Ascending aorta (tissue), 2 donors: ENCODE data around the gene EMC8. TPM values are rescaled to one million over a fixed set of nuclear protein-coding genes. Genes with fewer than 3 reads are reported as not detected.
"Not testable (repeated sequence)": the region's sequence is repeated elsewhere in the genome, so short reads cannot be mapped to it uniquely, and the experiment has no call there.

Experiments used
- DNase-seq, 2 donors: peaks; one replicate each; pipeline ENCODE4 v3.0.0-alpha.2; 2019; ENCODE audit warnings: low spot score in 2 of 2
- H3K27ac ChIP-seq, 2 donors: fragments of 200-600 bp; sonication (generic); one replicate each; pipeline ENCODE4 v1.5.1; 2016 to 2017; ENCODE audit warnings: mild to moderate bottlenecking in 1 of 2
- H3K27me3 ChIP-seq: fragments of 200-600 bp; sonication (generic); one replicate; pipeline ENCODE4 v1.5.1; 2017
- H3K36me3 ChIP-seq, 2 donors: fragments of 200-600 bp; sonication (generic); one replicate each; pipeline ENCODE4 v1.5.1; 2016
- H3K4me1 ChIP-seq, 2 donors: fragments of 200-600 bp; sonication (generic); one replicate each; pipeline ENCODE4 v1.5.1; 2016 to 2017; ENCODE audit warnings: mild to moderate bottlenecking in 1 of 2
- H3K4me3 ChIP-seq, 2 donors: fragments of 200-600 bp; sonication (generic); one replicate each; pipeline ENCODE4 v1.5.1; 2016 to 2017; ENCODE audit warnings: mild to moderate bottlenecking in 1 of 2
- H3K9me3 ChIP-seq, 2 donors: fragments of 200-600 bp; sonication (generic); one replicate each; pipeline ENCODE4 v1.5.1; 2016
- intact Hi-C: fragments of 100-400 bp; cut with DNase I; formaldehyde crosslinking; loops from one replicate; pipeline ENCODE4 v1.15.1; 2023
- total RNA-seq: library from RNA; depleted of rRNA; stranded (reverse); fragments of >200 nt; gene quantifications from one replicate; pipeline ENCODE4 v1.1.0, GENCODE V29; 2016
- TF ChIP-seq, protein P1 (sequence below), 3 experiments: fragments of 200-600 bp in 2 of 3; fragments of 450-650 bp in 1 of 3; sonication (generic) in 2 of 3; IDR thresholded peaks; one replicate each; pipeline ENCODE4 v1.5.1; 2016 to 2019; ENCODE audit warnings: antibody characterized with exemption in 3 of 3, mild to moderate bottlenecking in 1 of 3, moderate library complexity in 1 of 3

Gene EMC8
- total RNA-seq, 1 donor from 2014 or later = 11.9 TPM

DNA sequence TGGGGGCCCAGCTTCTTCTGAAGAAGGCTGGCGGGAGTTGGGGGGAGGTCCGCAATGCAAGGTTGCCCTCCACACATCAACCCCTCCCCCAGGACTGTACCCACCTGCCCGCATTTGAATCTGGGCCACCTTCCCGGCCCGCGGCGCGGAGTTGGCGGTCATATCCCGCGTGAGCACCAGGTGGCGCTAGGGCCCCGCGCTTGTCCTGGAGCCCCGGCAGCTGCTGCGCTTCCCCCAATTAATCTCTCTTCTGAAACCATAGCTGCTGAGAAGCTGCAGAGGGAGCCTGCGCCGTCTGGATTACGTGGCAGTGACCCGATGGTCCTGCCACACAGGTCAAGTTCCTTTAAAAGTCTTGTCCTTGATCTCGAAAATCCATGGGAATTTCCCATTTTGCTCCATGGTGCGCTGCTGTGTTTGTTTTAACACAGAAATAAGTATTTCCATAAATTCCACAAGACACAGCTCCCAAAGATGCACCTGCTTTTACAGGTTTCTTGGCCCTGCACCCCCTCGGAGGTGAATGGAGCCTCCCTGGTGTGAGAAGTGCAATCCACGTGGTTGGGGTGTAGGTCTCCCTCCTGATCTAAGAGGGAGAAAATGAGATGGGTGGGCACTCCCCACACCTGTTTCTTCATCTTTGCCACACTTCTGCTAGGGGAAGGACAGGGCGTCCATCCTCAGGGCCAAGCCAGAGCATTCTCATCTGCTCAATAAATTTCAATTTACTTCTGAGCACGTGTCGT, 22.2 kb upstream of the EMC8 start:
- no peaks in the 10 kb centered on the region for H3K9me3 ChIP-seq
- no peak overlapping the region for H3K27ac ChIP-seq
- TF ChIP-seq, protein P1, sequence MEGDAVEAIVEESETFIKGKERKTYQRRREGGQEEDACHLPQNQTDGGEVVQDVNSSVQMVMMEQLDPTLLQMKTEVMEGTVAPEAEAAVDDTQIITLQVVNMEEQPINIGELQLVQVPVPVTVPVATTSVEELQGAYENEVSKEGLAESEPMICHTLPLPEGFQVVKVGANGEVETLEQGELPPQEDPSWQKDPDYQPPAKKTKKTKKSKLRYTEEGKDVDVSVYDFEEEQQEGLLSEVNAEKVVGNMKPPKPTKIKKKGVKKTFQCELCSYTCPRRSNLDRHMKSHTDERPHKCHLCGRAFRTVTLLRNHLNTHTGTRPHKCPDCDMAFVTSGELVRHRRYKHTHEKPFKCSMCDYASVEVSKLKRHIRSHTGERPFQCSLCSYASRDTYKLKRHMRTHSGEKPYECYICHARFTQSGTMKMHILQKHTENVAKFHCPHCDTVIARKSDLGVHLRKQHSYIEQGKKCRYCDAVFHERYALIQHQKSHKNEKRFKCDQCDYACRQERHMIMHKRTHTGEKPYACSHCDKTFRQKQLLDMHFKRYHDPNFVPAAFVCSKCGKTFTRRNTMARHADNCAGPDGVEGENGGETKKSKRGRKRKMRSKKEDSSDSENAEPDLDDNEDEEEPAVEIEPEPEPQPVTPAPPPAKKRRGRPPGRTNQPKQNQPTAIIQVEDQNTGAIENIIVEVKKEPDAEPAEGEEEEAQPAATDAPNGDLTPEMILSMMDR (IDR thresholded peaks at IDR 0.05) = peak; percentile 92 to 96 (median 96)
- intact Hi-C loops = loop anchor here (2.0 kb wide), 3 partner anchors 165 to 697 kb away; no protein-coding TSS in a partner anchor
- H3K36me3 ChIP-seq = no peaks in the 10 kb centered on the region
- no peak overlapping the region for H3K4me3 ChIP-seq
- H3K27me3 ChIP-seq = no peaks in the 10 kb centered on the region
- DNase-seq = peak in 1 of 2 donors; percentile 81
- no peaks in the 10 kb centered on the region for H3K4me1 ChIP-seq

DNA sequence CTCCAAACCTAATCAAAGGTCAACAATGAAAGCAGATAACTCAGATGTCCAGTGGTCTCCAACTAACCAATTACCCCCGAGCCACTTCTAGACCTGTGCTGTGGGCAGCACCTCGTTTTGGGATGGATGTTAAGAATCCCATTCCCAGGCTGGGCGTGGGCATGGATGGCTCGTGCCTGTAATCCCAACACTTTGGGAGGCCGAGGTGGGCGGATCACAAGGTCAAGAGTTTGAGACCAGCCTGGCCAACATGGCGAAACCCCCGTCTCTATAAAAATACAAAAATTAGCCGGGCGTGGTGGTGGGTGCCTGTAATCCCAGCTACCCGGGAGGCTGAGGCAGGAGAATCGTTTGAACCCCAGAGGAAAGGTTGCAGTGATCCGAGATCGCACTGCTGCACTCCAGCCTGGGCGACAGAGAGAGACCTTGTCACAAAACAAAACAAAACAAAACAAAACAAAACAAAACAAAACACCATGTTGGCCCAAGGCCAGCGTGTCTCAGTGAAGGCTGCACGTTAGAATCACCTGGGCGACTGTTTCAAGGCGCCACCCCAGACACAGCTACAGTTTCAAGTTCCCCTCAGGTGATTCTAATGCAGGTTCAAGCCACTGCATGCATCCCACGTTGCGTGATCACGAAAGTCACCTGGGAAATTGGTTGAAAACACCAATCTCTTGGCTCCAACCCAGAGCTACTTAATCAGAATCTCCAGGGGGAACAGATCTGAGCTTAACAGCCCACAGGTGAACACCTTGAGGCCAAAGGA, 21.4 kb upstream of the EMC8 start:
- intact Hi-C loops = loop anchor here (2.0 kb wide), 3 partner anchors 166 to 698 kb away; no protein-coding TSS in a partner anchor
- DNase-seq = no peak
- no peaks in the 10 kb centered on the region for H3K9me3 ChIP-seq
- no peak overlapping the region for H3K27ac ChIP-seq
- H3K4me1 ChIP-seq = no peaks in the 10 kb centered on the region
- TF ChIP-seq, protein P1 (IDR thresholded peaks at IDR 0.05) = no peak
- H3K36me3 ChIP-seq = no peaks in the 10 kb centered on the region
- no peaks in the 10 kb centered on the region for H3K27me3 ChIP-seq
- no peak overlapping the region for H3K4me3 ChIP-seq

DNA sequence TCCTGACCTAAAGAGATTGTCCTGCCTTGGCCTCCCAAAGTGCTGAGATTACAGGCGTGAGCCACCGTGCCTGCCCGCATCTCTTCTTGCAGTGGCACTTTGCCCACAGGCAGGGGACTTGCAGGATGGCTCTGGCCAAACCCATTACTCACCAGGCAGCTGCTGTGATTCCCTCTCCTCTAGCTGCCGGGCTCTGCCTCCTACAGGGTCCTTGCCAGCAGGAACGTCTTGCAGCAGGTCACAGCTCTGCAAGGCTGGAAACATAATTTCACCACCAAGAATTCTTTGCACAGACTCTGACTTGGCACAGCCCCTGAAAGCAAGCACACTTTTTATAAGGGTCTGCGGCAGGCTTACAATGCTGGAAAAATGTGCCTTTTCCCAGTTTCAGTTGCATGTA, 20.4 kb upstream of the EMC8 start:
- Histone ChIP-seq H3K27me3 (no peaks in the 10 kb centered on the region), H3K9me3 (no peaks in the 10 kb centered on the region), H3K36me3 (no peaks in the 10 kb centered on the region), H3K4me3 (no peak overlapping the region), H3K4me1 (no peaks in the 10 kb centered on the region), H3K27ac (no peak overlapping the region)
- intact Hi-C loops = loop anchor here (2.0 kb wide), 3 partner anchors 167 to 699 kb away; no protein-coding TSS in a partner anchor
- TF ChIP-seq, protein P1 (IDR thresholded peaks at IDR 0.05) = no peak
- DNase-seq = no peak

DNA sequence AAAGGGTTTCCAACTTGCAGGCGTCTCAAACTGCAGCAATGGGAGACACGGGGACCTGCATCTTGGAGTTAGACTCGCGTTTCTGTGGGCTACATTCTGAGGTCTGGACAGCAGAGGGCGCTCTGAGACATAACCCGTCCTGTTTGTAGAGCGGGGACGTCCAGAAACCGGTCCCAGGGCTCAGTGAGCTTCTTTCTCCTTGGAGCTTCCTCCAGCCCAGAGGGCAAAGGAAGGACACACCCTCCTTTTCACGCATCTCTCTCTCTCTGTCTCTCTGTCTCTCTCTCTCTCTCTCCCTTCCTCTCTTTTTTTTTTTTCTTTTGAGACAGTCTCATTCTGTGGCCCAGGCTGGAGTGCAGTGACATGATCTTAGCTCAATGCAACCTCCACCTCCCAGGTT, 19.9 kb upstream of the EMC8 start:
- Histone ChIP-seq H3K4me1 (no peaks in the 10 kb centered on the region), H3K27ac (no peak overlapping the region), H3K27me3 (no peaks in the 10 kb centered on the region), H3K4me3 (no peak overlapping the region), H3K36me3 (no peaks in the 10 kb centered on the region), H3K9me3 (no peaks in the 10 kb centered on the region)
- intact Hi-C loops = no loop called here
- TF ChIP-seq, protein P1 (IDR thresholded peaks at IDR 0.05) = peak; percentile 39 to 64 (median 49)
- peak in 1 of 2 donors; percentile 83 for DNase-seq

DNA sequence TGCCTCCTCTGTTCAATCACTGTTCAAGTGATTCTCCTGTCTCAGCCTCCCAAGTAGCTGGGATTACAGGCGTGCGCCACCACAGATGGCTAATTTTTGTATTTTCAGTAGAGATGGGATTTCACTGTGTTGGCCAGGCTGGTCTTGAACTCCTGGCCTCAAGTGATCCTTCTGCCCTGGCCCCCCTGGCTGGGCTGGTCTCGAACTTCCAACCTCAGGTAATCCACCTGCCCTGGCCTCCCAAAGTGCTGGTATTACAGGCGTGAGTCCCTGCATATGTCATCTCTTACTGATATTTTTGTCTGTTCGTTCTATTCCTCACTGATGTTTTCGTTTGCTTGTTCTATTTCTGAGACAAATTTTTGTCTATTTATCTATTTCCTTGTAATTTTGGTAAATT, 17.9 kb upstream of the EMC8 start:
- DNase-seq, H3K27ac ChIP-seq, H3K36me3 ChIP-seq, H3K4me1 ChIP-seq, H3K9me3 ChIP-seq, H3K4me3 ChIP-seq, H3K27me3 ChIP-seq, intact Hi-C loops: not testable (repeated sequence)

DNA sequence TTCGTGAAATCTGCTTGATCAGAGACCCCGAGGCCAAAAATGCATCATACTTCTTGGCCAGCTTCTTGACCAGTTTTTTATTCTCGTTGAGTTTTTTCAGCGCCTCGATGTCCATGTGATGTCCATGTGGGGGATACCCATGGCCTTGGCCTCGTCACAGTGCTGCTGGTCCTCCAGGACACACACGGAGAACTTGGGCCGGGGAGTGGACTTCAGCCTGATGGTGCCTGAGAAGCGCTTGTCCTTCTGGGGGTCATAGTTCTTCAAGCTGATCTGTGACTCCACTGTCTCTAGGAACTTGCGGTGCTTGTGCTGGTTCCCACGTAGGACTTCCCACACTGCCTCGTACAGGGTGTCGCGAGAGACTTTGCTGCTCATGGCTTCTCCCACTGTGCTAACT, 16.8 kb upstream of the EMC8 start:
- intact Hi-C loops = no loop called here
- TF ChIP-seq, protein P1 (IDR thresholded peaks at IDR 0.05) = no peak
- no peak for DNase-seq

More for the DNA sequence above, 16.8 kb upstream of the EMC8 start:
- H3K27me3 ChIP-seq = no peaks in the 10 kb centered on the region
- no peaks in the 10 kb centered on the region for H3K36me3 ChIP-seq
- H3K4me3 ChIP-seq = no peak overlapping the region
- H3K4me1 ChIP-seq = no peaks in the 10 kb centered on the region
- no peaks in the 10 kb centered on the region for H3K9me3 ChIP-seq
- H3K27ac ChIP-seq = no peak overlapping the region
